Left forelimb (tissue), 1 donor: ENCODE results near the gene FOXN1.

Experiments used
- DNase-seq: peaks from one replicate; pipeline ENCODE4 v3.0.0-alpha.2; 2018; ENCODE audit warnings: low spot score

FOXN1 gene

DNA sequence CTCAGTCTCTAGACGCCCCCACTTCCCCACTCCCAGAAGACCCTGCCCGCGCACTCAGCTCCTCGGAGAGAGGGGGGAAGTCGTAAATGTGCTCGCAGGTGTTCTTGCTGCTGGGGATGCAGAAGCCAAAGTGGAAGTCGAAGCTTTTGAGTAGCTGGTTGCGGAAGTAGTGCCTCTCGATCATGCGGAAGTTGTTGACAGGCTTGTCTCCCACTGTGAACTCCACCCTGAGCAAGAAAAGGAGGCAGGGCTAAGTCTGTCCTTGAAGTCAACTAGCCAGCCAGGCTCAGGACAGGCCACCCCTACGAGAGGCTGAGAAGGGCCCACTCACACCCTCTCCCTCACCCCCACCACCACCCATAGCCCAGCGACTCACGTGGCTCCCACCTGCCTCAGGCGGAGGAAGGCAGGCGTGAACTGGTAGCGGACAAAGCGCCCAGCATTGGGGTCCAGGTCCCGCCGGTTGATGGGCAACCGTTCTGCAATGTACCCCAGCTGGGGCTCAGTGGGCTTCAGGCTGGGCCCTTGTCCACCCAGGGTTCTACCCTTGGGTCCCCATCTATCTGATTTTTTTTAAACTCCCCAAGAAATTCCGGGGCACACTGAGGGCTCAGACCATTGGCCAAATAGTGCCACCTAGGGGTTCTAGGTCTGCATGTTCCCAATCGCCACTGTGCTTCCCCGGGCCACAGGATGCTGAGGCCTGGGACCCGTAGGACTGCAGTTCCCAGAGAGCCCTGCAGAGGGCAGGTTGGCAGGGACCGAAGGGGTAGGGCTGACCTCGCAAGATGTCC is 41.7 kb downstream of the FOXN1 start:
- DNase-seq, result no peak

- DNase-seq, result no peak
These were observed 42.4 kb downstream of the FOXN1 start for GRCh38 chr17:28548417-28549130.

- DNase-seq, result no peak
These were observed 43.3 kb downstream of the FOXN1 start for GRCh38 chr17:28549236-28550132.

DNA sequence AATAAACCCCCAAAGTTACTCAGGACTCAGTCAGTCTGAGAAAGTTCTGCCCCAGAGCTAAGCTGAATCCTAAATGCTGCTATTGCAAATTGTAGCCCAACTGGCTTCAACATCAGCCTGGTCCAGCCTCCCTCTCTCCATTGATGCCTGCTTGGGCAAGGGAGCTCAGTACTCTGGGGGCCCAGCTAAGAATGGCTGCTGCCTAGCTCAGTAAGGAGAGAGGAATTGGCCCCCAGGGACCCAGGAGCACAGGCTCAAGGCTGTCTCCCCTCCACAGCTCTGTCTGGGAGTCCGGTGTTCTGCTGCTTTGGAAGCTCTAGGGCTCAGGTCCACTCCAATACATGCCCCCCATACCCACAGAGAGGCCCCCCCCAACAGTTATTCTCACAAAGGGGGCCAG is 44.7 kb downstream of the FOXN1 start:
- DNase-seq, result no peak

DNA sequence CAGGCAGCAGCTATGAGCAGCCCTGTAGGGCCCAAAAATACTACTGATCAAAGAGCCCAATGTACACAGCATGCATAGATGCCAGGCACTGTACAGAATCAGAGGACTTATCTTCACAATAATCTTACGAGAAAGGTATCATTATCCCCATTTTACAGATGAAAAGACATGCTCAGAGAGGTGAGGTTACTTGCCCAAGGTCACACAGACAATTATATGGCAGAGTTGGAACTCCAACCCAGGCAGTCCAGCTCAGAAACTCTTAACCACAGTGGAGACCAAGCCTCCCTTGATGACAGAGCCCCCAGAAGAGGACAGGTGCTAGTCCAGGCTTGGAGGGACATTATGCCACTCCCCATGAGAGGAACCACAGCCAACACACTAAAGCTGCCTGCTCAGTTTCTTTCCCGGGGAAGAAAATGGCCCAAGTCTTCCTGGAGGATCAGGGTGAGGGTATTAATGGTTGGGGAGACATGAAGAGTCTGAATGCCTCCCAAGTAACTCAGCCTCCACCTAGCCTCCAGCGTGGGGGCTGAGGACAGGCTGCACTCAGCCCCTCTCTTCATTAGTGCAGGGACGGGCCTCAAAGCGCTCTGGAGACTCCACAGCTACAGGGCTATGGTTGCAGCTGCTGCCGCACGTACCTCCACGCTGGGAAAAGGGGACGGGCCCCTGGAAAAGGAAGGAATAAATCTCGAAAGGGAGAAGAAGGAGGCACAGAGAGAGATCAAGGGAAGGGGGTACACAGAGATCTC is 45.5 kb downstream of the FOXN1 start:
- no peak for DNase-seq

DNA sequence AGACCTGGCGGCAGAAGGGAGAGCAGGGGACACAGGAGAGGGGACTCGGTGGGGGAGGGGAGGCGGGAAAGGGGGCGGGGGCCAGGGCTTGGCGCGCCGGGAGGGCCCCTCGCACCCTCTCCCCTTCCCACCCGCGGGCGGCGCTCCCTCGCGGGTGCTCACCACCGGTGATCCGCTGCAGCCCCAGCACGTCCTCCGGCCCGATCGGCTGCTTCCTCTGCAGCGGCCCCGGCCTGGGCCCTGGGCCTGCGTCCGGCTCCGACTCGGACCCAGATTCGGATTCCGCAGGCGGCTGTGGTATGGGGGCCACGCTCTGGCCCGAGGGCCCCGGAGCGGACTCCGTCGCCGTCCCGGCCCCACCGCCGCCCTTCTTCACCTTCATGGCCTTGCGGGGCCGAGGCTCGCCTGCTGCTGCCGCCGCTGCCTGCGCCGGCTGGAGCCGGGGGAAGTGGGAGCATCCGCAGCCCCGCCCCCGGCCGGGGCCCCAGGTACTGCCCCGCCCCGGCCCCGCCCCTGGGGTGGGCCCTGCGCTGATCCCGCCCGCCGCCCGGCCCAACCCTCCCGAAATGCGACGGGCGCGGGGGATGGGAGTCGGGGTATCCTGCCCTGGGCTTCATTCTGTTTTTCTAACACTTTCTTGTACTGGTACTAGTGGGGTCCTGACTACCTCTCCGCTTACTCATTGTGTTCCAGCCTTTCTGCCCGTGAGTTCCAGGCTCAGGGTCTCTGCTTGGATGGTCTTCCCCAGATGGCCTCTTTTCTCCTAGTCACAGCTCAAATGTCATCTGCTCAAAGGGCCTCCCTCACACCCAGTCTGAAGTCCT is 46.2 kb downstream of the FOXN1 start, which contains the start of gene UNC119:
Gene UNC119 (minus strand): TSS at position 449 of the 824 bp plus-strand sequence. CDS start 67 bp downstream, at position 382.
- peak; percentile 90 for DNase-seq

DNA sequence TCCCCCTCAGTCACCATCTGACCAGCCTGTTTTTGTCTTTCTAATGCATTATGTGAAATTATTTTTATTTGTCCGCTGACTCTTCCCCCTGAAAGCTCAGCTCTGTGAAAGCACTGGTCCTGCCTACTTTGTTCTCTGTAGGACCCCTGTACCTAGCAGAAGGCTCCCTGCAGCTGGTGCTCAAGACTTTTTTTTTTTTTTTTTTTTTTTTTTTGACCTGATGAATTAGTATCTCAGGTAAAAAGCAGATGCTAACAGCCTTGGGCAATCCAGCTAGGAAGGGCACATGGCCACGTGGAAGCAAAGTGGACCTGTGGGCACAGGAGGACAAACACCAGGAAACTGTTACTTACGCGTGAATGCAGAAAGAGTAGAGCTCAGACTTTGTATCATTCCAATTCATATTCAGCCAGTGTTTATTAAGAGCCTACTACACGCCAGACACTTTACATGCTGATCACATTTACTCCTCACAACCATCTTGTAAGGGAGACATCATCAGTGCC is 46.9 kb downstream of the FOXN1 start:
- DNase-seq, result no peak

GRCh38 chr17:28554565-28554964 is 48.4 kb downstream of the FOXN1 start:
- DNase-seq, result no peak

GRCh38 chr17:28555022-28555421 is 48.9 kb downstream of the FOXN1 start:
- no peak for DNase-seq

- no peak for DNase-seq
These were observed 57.3 kb downstream of the FOXN1 start for GRCh38 chr17:28563475-28563874.

DNA sequence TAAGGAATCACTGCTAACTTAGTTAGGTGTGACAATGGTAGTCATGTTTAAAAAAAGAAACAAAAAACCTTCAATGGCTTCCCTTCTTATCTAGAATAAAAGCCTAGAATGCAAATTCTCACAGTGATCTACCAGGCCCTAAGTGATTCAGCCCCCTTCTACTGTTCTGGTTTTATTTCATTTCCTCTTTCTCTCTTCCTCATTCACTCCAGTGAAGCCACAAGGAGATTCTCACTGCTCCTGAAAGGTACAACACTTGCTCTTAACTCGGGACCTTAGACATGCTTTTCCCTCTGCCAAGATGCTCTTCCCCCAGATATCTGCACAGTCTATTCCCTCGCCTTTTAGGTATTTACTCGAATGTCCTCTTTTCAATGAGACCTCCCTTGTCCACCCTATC is 61.5 kb downstream of the FOXN1 start:
- no peak for DNase-seq

- DNase-seq, result no peak
These were observed 63.3 kb downstream of the FOXN1 start for GRCh38 chr17:28569446-28569845.

GRCh38 chr17:28570716-28571360 is 64.7 kb downstream of the FOXN1 start:
- DNase-seq, result peak; percentile 14

GRCh38 chr17:28571361-28572122 is 65.4 kb downstream of the FOXN1 start, which contains the start of gene PIGS:
Gene PIGS, minus strand, starts transcription at chr17:28571524. Its CDS starts 28 bp downstream, at chr17:28571496.
- peak; percentile 93 for DNase-seq

DNA sequence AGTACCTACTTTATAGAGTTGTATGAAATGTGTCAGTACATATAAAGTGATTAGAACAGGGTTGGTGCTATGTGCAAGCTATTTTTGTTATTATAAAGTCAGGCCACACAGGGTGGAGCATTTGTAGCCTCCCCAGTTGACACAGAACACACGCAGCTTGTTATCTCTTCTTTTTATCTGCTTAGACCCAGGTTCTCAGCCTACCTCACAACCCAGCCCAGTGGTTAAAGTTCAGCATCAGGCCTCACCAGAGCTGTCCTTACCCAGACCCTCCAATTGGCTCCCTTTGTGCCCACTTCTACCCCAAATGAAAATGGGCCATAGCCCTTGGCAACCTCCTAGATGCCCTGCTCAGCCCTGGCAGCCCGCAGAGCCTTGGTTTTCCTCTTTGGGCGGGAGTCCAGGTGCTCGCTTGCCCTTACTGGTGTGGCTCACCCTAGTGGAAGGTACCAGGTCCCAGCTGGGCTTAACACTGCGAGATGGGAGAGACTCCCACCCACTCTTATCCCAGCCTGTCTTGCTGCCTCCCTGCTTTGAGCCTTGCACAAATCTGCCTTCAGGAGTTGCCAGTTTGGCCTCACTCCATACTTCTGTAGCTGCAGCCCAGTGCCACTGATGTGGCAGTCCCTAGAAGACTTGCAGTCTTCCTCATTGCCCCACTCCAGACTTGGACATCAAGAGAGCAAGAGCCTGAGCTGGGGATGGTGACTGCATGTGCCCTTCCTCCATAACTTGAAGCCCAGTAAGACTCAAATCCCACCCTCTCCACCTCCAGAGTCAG is 66.3 kb downstream of the FOXN1 start:
- DNase-seq, result peak; percentile 36

DNA sequence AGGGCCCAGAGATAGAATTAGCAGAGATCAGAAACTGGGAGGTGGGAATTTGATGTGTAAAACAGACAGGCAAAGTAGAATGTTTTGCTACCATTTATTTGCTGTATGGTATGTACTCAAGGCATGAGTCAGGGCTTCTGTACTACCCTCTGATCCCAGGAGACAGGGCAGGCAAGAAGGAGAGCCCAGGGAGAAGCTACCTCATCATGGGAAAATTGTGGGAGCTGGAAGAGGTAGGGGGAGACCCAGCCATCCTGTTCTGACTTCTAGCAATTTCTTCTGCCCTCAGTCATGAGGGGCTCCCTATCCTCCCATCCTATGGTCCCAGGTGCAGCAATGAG is 66.9 kb downstream of the FOXN1 start:
- peak; percentile 40 for DNase-seq

- peak; percentile 45 for DNase-seq
These were observed 67.4 kb downstream of the FOXN1 start for GRCh38 chr17:28573521-28573920.

DNA sequence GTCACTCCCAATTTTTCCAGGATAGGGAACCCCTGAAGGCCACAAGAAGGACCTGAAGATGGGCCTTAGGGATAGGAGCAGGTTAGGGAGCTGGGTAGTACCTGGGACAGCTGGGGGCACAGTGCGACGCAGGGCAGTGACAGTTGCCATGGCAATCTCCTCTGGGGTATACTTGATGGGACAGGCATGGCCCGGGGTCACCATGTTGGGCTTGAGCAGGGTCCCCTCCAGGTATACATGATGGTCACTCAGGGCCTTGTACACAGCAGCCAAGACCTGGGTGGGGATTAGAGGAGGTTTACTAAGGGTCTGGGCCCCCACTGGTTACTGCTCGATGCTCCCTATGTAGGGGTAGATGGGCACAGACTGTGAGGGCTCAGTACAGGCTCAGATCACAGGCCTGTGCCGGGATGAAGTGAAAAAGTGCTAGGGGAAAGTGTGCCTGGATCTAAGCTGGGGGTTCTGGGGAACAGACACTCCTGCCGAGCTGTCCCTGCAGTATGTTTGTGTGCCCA is 67.9 kb downstream of the FOXN1 start:
- DNase-seq, result peak; percentile 40
